ENCODE results near the gene FHOD1.

DNA sequence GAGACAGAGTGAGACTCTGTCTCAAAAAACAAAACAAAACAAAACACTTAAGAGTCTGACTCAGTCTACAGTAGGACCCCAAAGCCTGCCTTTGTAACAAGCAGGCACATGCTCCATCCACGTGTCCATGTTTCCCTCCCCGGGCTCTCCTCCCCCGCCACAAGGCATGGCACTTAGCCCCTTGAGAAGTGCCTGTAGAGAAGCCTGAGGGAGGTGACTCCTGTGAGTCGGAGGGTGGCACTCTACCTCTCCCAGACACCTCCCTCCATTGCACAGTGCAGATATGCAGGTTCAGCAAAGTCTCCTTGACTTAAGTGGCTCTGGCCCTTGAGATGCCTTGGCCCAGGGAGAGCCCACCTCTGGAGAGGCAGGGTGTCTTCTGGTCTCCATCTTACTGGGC is 6.8 kb downstream of the FHOD1 start:
- TF ChIP-seq, protein P1, sequence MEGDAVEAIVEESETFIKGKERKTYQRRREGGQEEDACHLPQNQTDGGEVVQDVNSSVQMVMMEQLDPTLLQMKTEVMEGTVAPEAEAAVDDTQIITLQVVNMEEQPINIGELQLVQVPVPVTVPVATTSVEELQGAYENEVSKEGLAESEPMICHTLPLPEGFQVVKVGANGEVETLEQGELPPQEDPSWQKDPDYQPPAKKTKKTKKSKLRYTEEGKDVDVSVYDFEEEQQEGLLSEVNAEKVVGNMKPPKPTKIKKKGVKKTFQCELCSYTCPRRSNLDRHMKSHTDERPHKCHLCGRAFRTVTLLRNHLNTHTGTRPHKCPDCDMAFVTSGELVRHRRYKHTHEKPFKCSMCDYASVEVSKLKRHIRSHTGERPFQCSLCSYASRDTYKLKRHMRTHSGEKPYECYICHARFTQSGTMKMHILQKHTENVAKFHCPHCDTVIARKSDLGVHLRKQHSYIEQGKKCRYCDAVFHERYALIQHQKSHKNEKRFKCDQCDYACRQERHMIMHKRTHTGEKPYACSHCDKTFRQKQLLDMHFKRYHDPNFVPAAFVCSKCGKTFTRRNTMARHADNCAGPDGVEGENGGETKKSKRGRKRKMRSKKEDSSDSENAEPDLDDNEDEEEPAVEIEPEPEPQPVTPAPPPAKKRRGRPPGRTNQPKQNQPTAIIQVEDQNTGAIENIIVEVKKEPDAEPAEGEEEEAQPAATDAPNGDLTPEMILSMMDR (conservative IDR thresholded peaks at IDR 0.05), result no peak
- TF ChIP-seq EZH2 (IDR thresholded peaks at IDR 0.05; ENCODE audit: low read depth), result no peak

All from PC-9 (cell line).